Prostate gland (tissue), 2 donors: Measurements from ENCODE around the gene FREM2.
A peak's percentile ranks its signal among the peaks of the same experiment; 100 is the strongest.

Experiments
- CTCF ChIP-seq, 4 experiments: fragments of 200-600 bp in 2 of 4; fragments of 450-650 bp in 2 of 4; sonication (generic) in 2 of 4; IDR thresholded peaks; 1 replicate in 3 of 4; 2 replicates in 1 of 4; pipeline ENCODE4 v1.5.1; 2016 to 2019; ENCODE audit warnings: antibody characterized with exemption in 4 of 4, mild to moderate bottlenecking in 2 of 4, moderate library complexity in 2 of 4
- POLR2A ChIP-seq: fragments of 450-650 bp; IDR thresholded peaks from one replicate; pipeline ENCODE4 v1.6.1; 2016; ENCODE audit warnings: antibody characterized with exemption, mild to moderate bottlenecking
- POLR2AphosphoS5 ChIP-seq: sonication (generic); formaldehyde crosslinking; IDR thresholded peaks from one replicate; pipeline ENCODE4 v1.6.1; 2017; ENCODE audit warnings: antibody characterized with exemption

DNA sequence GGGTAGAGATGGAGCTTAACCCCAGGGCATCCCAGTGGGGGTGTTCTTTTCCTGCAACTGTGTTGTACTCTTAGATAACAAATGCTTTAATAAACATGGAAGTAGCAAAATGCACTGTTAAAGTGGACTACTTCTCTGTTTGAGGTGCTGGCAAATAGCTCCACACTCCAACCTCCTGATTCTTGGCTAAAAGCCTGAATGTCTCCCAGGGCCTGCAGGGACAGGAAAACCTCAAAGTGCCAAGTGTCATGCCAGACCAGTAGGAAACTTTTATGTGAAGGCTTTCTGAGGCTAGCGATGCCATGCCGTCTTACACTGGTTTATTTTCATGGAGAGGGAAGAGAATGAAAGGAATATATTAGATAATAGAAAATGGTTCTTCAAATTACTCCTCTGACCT, 6.8 kb downstream of the FREM2 start:
- TF ChIP-seq POLR2A (no peak), CTCF (IDR thresholded peaks at IDR 0.05) (no peak), POLR2AphosphoS5 (peak; percentile 30)
